ENCODE results near the gene FOXK1. TPM values are rescaled to one million over a fixed set of nuclear protein-coding genes. Genes with fewer than 3 reads are reported as not detected.

FOXK1 gene
- total and polyA plus RNA-seq, 7 donors: 1.8 to 47.1 (median 17.1) TPM

DNA sequence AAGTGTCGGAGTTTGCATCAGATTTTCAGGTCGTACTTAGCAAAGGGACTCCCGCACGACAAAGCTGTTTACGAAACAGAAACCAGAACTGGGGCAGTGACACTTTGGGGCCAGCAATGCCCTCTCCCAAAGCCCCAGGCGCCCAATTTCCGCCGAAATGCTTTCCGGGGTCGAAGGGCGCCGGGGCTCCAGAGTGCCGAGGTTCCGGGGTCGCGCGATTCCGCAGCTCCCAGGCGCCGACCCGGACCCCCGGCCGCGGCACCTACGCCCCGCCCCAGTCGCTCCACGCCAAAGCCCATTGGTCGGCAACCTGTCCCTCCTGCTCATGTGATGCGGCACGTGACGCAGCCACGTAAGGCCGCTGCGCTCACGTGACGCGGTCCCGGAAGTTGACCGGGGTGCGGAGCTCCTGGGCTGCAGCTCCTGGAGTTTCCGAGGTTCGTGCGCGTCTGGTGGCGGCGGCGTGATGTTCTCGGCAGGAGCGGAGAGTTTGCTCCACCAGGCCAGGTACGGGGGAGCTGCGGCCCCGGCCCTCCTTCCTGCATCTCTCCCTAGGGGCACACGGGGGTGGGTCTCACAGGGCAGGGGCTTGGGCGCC lies 93.3 kb downstream of the FOXK1 start, which contains the start of gene AP5Z1:
Gene AP5Z1, plus strand, starts transcription at position 374 of the 598 bp plus-strand sequence. Its CDS starts 93 bp downstream, at position 467.
- TF ChIP-seq, protein P1, sequence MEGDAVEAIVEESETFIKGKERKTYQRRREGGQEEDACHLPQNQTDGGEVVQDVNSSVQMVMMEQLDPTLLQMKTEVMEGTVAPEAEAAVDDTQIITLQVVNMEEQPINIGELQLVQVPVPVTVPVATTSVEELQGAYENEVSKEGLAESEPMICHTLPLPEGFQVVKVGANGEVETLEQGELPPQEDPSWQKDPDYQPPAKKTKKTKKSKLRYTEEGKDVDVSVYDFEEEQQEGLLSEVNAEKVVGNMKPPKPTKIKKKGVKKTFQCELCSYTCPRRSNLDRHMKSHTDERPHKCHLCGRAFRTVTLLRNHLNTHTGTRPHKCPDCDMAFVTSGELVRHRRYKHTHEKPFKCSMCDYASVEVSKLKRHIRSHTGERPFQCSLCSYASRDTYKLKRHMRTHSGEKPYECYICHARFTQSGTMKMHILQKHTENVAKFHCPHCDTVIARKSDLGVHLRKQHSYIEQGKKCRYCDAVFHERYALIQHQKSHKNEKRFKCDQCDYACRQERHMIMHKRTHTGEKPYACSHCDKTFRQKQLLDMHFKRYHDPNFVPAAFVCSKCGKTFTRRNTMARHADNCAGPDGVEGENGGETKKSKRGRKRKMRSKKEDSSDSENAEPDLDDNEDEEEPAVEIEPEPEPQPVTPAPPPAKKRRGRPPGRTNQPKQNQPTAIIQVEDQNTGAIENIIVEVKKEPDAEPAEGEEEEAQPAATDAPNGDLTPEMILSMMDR (IDR thresholded peaks at IDR 0.05): no peak
- peak; percentile 92 to 93 for TF ChIP-seq POLR2A (IDR thresholded peaks at IDR 0.05)
- peak in 2 of 4 donors; percentile 34 to 50 for TF ChIP-seq EP300 (IDR thresholded peaks at IDR 0.05)
- TF ChIP-seq POLR2AphosphoS5 (IDR thresholded peaks at IDR 0.05): peak in 3 of 4 donors; percentile 97 to 98 (median 97)

DNA sequence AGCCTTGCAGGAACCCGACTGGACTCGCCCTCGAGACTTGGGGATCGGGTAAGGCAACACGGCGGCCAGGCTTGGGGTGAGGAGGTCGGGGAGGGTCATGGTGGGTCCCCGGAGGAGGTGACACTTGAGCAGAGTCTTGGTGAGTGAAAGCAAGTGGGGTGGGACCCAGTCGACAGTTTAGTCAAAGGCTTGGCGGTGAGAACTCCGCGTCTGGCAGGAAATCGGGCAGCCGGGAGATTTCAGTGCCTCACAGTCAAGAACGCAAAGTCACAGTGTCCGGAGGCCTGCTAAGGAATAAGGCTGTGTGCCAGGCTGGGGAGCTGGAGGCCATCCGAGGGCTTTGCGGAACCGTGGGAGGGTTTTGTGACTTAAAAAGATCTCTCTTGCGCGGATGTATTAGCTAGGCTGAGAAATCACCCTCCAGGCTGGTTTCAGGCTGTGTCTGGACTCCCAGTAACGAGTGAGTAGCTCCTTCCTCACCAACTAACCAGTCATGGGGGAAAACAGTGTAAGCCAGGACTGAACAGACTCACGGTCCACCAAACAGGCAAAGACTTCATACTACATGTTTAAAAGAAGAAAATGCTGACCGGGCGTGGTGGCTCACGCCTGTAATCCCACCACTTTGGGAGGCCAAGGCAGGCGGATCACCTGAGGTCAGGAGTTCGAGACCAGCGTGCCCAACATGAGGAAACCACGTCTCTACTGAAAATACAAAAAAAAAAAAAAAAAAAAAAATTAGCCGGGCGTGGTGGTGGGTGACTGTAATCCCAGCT lies 93.9 kb downstream of the FOXK1 start:
- peaks cover 0 to 50% (median 45%) of the 10 kb centered on the region in 4 donors for H3K4me1 ChIP-seq
- peak overlapping the region; percentile 92 to 99 (median 94) for H3K27ac ChIP-seq
- intact Hi-C loops (cut with DNase I): no loop called here
- DNase-seq: no peak
- no peaks in the 10 kb centered on the region for H3K9me3 ChIP-seq
- TF ChIP-seq, protein P1 (IDR thresholded peaks at IDR 0.05): no peak
- TF ChIP-seq EP300 (IDR thresholded peaks at IDR 0.05): no peak
- TF ChIP-seq POLR2A (IDR thresholded peaks at IDR 0.05): no peak
- TF ChIP-seq POLR2AphosphoS5 (IDR thresholded peaks at IDR 0.05): no peak
- no peaks in the 10 kb centered on the region for H3K27me3 ChIP-seq
- WGBS, 2 donors: 10 to 21% methylated on average over 32 of the region's 32 CpGs
- H3K4me3 ChIP-seq: peak overlapping the region; percentile 81 to 98 (median 88)
- peaks cover 0 to 10% (median 5%) of the 10 kb centered on the region in 4 donors for H3K36me3 ChIP-seq

More for the DNA sequence above, 93.3 kb downstream of the FOXK1 start, which contains the start of gene AP5Z1:
- peak; percentile 98 for DNase-seq
- Histone ChIP-seq H3K9me3 (no peaks in the 10 kb centered on the region), H3K27ac (peak within 1 kb of the TSS; percentile 92 to 99 (median 94)), H3K4me3 (peak within 1 kb of the TSS; percentile 81 to 98 (median 88)), H3K36me3 (peaks cover 0 to 8% (median 3%) of the 10 kb centered on the region in 4 donors), H3K27me3 (no peaks in the 10 kb centered on the region), H3K4me1 (peaks cover 0 to 56% (median 51%) of the 10 kb centered on the region in 4 donors)
- intact Hi-C loops (cut with DNase I): no loop called here
- WGBS, 2 donors: 0% methylated on average over 55 of the region's 55 CpGs

- H3K36me3 ChIP-seq: peaks cover 20 to 35% (median 27%) of the 10 kb centered on the region in 4 donors
- TF ChIP-seq, protein P1 (IDR thresholded peaks at IDR 0.05): no peak
- TF ChIP-seq EP300 (IDR thresholded peaks at IDR 0.05) (no peak), POLR2AphosphoS5 (IDR thresholded peaks at IDR 0.05) (no peak), POLR2A (IDR thresholded peaks at IDR 0.05) (no peak)
- no peaks in the 10 kb centered on the region for H3K9me3 ChIP-seq
- no peak for DNase-seq
- H3K27ac ChIP-seq: no peak overlapping the region
- intact Hi-C loops (cut with DNase I): no loop called here
- H3K4me1 ChIP-seq: peaks cover 0 to 32% (median 29%) of the 10 kb centered on the region in 4 donors
- H3K4me3 ChIP-seq: no peak overlapping the region
- H3K27me3 ChIP-seq: no peaks in the 10 kb centered on the region
- WGBS, 2 donors: 93 to 94% methylated on average over 5 of the region's 5 CpGs
Observed at GRCh38 chr7:4779118-4779517, 97.0 kb downstream of the FOXK1 start.

DNA sequence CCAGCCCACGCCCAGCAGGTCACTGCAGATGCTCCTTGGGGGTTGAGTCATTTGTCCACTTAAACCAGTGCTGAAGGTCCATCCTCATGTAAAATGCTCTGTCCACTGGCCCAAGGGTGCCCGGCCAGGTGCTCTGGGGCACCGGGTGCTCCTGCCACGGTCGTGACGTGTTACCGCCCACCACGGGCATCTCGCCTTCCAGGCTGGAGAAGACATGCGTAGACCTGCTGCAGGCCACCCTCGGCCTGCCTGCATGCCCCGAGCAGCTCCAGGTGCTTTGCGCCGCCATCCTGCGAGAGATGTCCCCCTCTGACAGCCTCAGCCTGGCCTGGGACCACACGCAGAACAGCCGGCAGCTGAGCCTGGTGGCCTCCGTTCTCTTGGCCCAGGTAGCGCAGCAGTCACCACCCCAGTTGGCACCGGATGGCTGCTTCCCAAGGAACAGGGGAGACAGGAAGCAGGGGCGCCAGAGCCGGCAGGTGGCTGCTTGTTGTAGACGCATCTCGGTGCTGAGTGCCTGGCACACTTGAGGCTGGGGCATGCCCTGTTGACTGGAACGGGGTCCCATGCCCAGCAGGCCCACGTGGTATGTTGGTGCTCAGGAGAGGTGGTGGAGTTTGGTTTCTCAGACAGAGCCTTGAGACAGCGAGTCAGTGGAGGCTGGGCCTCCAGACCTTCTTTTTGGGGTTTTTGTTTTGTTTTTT lies 99.4 kb downstream of the FOXK1 start:
- no peak for DNase-seq
- no peak overlapping the region for H3K4me3 ChIP-seq
- H3K27ac ChIP-seq: no peak overlapping the region
- peaks cover 0 to 20% (median 16%) of the 10 kb centered on the region in 4 donors for H3K4me1 ChIP-seq
- H3K27me3 ChIP-seq: no peaks in the 10 kb centered on the region
- intact Hi-C loops (cut with DNase I): no loop called here
- TF ChIP-seq, protein P1 (IDR thresholded peaks at IDR 0.05): no peak
- no peak for TF ChIP-seq POLR2A (IDR thresholded peaks at IDR 0.05)
- no peak for TF ChIP-seq EP300 (IDR thresholded peaks at IDR 0.05)
- no peak for TF ChIP-seq POLR2AphosphoS5 (IDR thresholded peaks at IDR 0.05)
- 96 to 97% methylated on average over 27 of the region's 27 CpGs for WGBS, 2 donors
- no peaks in the 10 kb centered on the region for H3K9me3 ChIP-seq
- H3K36me3 ChIP-seq: peaks cover 20 to 59% (median 46%) of the 10 kb centered on the region in 4 donors

Measured in sigmoid colon (tissue), 7 donors.